Glutamatergic neuron (in vitro differentiated cells): ENCODE data around the gene CAMK2D. TPM values are rescaled to one million over a fixed set of nuclear protein-coding genes. Genes with fewer than 3 reads are reported as not detected.

Experiments
- DNase-seq: peaks from one replicate; pipeline ENCODE4 v3.0.0; 2022
- H3K27ac Mint-ChIP-seq: one replicate; pipeline ENCODE4 v1.8.0; 2020; ENCODE audit warnings: mild to moderate bottlenecking, mixed read lengths, inconsistent platforms; ENCODE audit not compliant: unreplicated experiment
- H3K27me3 Mint-ChIP-seq: one replicate; pipeline ENCODE4 v1.8.0; 2020; ENCODE audit warnings: mild to moderate bottlenecking, moderate library complexity, mixed read lengths, inconsistent platforms; ENCODE audit not compliant: unreplicated experiment
- H3K36me3 Mint-ChIP-seq: one replicate; pipeline ENCODE4 v1.8.0; 2020; ENCODE audit warnings: mild to moderate bottlenecking, mixed read lengths, inconsistent platforms; ENCODE audit not compliant: unreplicated experiment
- H3K4me1 Mint-ChIP-seq: one replicate; pipeline ENCODE4 v1.8.0; 2020; ENCODE audit warnings: mild to moderate bottlenecking, low read depth, mixed read lengths, inconsistent platforms; ENCODE audit not compliant: unreplicated experiment
- H3K4me3 Mint-ChIP-seq: one replicate; pipeline ENCODE4 v1.8.0; 2020; ENCODE audit warnings: mild to moderate bottlenecking, mixed read lengths, inconsistent platforms; ENCODE audit not compliant: unreplicated experiment
- H3K9me3 Mint-ChIP-seq: one replicate; pipeline ENCODE4 v1.8.0; 2020; ENCODE audit warnings: mild to moderate bottlenecking, moderate library complexity, mixed read lengths, inconsistent platforms; ENCODE audit not compliant: unreplicated experiment
- CTCF ChIP-seq: fragments of 200-600 bp; sonication (generic); IDR thresholded peaks from one replicate; pipeline ENCODE4 v1.5.0; 2021; ENCODE audit not compliant: partially characterized antibody, unreplicated experiment
- total RNA-seq: library from RNA; stranded (reverse); fragmentation: NEBNext Ultra II Directional; extraction: Animal tissue kit (Norgen Biotek cat#: 25700); gene quantifications from one replicate; pipeline ENCODE4 v1.2.1, GENCODE V29; 2021; ENCODE audit not compliant: unreplicated experiment

Gene CAMK2D
- total RNA-seq, 1 donor from 2014 or later: 24.8 TPM

GRCh38 chr4:113556382-113557134, 205.0 kb downstream of the CAMK2D start:
- no peak for DNase-seq
- Mint-ChIP-seq H3K9me3 (no peaks in the 10 kb centered on the region), H3K27me3 (no peaks in the 10 kb centered on the region), H3K27ac (no peak overlapping the region), H3K4me1 (no peaks in the 10 kb centered on the region), H3K4me3 (no peak overlapping the region), H3K36me3 (no peaks in the 10 kb centered on the region)
- TF ChIP-seq CTCF: no peak

GRCh38 chr4:113555868-113556267, 205.7 kb downstream of the CAMK2D start:
- Mint-ChIP-seq H3K36me3 (no peaks in the 10 kb centered on the region), H3K27me3 (no peaks in the 10 kb centered on the region), H3K27ac (no peak overlapping the region), H3K9me3 (no peaks in the 10 kb centered on the region), H3K4me1 (no peaks in the 10 kb centered on the region), H3K4me3 (no peak overlapping the region)
- TF ChIP-seq CTCF: no peak
- DNase-seq: no peak

GRCh38 chr4:113553082-113553481, 208.5 kb downstream of the CAMK2D start:
- H3K4me1 Mint-ChIP-seq: no peaks in the 10 kb centered on the region
- H3K27me3 Mint-ChIP-seq: no peaks in the 10 kb centered on the region
- no peak overlapping the region for H3K27ac Mint-ChIP-seq
- no peak overlapping the region for H3K4me3 Mint-ChIP-seq
- no peak for DNase-seq
- no peaks in the 10 kb centered on the region for H3K36me3 Mint-ChIP-seq
- no peak for TF ChIP-seq CTCF
- H3K9me3 Mint-ChIP-seq: no peaks in the 10 kb centered on the region

GRCh38 chr4:113550510-113550909, 211.0 kb downstream of the CAMK2D start:
- no peaks in the 10 kb centered on the region for H3K9me3 Mint-ChIP-seq
- DNase-seq: no peak
- H3K4me3 Mint-ChIP-seq: no peak overlapping the region
- no peak overlapping the region for H3K27ac Mint-ChIP-seq
- no peak for TF ChIP-seq CTCF
- no peaks in the 10 kb centered on the region for H3K36me3 Mint-ChIP-seq
- H3K27me3 Mint-ChIP-seq: no peaks in the 10 kb centered on the region
- no peaks in the 10 kb centered on the region for H3K4me1 Mint-ChIP-seq

GRCh38 chr4:113548303-113548702, 213.2 kb downstream of the CAMK2D start:
- H3K27ac Mint-ChIP-seq: no peak overlapping the region
- H3K9me3 Mint-ChIP-seq: no peaks in the 10 kb centered on the region
- H3K36me3 Mint-ChIP-seq: no peaks in the 10 kb centered on the region
- no peak for TF ChIP-seq CTCF
- DNase-seq: no peak
- H3K4me3 Mint-ChIP-seq: no peak overlapping the region
- no peaks in the 10 kb centered on the region for H3K27me3 Mint-ChIP-seq
- H3K4me1 Mint-ChIP-seq: no peaks in the 10 kb centered on the region
